Activated CD8-positive, alpha-beta T cell treated with anti-CD3 and anti-CD28 coated beads for 36 hours (primary cell): ENCODE results near the gene VPS35. TPM values are rescaled to one million over a fixed set of nuclear protein-coding genes. Genes with fewer than 3 reads are reported as not detected.

Experiments used
- ATAC-seq: fragments of 200-7000 bp; cut with Tn5 transposase; one replicate; pipeline ENCODE4 v1.10.0; 2021; ENCODE audit warnings: mild to moderate bottlenecking, moderate library complexity
- CTCF ChIA-PET: fragments of 350-600 bp; sonication (Branson Sonifier 250); formaldehyde crosslinking; loops from one replicate; lab custom pipeline; 2021; ENCODE audit warnings: antibody characterized with exemption; lab: Charles Lee
- POLR2A ChIA-PET: fragments of 350-600 bp; sonication (Branson Sonifier 250); formaldehyde crosslinking; loops from one replicate; lab custom pipeline; 2021; ENCODE audit warnings: antibody characterized with exemption; lab: Charles Lee
- DNase-seq: peaks from one replicate; pipeline ENCODE4 v3.0.0-alpha.2; 2020
- H3K27ac Mint-ChIP-seq: one replicate; pipeline ENCODE4 v1.8.0; 2021; ENCODE audit warnings: mild to moderate bottlenecking, mixed read lengths
- H3K27me3 Mint-ChIP-seq: one replicate; pipeline ENCODE4 v1.8.0; 2021; ENCODE audit warnings: mixed read lengths
- H3K36me3 Mint-ChIP-seq: one replicate; pipeline ENCODE4 v1.8.0; 2021; ENCODE audit warnings: low read depth, mixed read lengths
- H3K4me1 Mint-ChIP-seq: one replicate; pipeline ENCODE4 v1.8.0; 2021; ENCODE audit warnings: low read depth, mixed read lengths
- H3K4me3 Mint-ChIP-seq: one replicate; pipeline ENCODE4 v1.8.0; 2021; ENCODE audit warnings: mild to moderate bottlenecking, moderate library complexity, mixed read lengths
- H3K9me3 Mint-ChIP-seq: one replicate; pipeline ENCODE4 v1.8.0; 2021; ENCODE audit warnings: mixed read lengths
- CTCF ChIP-seq: fragments of 200-600 bp; IDR thresholded peaks from one replicate; pipeline ENCODE4 v1.8.0; 2022; ENCODE audit warnings: antibody characterized with exemption, mild to moderate bottlenecking
- intact Hi-C: fragments of 100-400 bp; cut with micrococcal nuclease; formaldehyde crosslinking; loops from one replicate; pipeline ENCODE4 v1.10.0; 2022
- total RNA-seq, 2 experiments: library from RNA; stranded (reverse); gene quantifications; one replicate each; pipeline ENCODE4 v1.2.3, GENCODE V29; 2021

VPS35 gene
- total RNA-seq, 2 experiments from 2014 or later, result 83.4 to 94.9 TPM

DNA sequence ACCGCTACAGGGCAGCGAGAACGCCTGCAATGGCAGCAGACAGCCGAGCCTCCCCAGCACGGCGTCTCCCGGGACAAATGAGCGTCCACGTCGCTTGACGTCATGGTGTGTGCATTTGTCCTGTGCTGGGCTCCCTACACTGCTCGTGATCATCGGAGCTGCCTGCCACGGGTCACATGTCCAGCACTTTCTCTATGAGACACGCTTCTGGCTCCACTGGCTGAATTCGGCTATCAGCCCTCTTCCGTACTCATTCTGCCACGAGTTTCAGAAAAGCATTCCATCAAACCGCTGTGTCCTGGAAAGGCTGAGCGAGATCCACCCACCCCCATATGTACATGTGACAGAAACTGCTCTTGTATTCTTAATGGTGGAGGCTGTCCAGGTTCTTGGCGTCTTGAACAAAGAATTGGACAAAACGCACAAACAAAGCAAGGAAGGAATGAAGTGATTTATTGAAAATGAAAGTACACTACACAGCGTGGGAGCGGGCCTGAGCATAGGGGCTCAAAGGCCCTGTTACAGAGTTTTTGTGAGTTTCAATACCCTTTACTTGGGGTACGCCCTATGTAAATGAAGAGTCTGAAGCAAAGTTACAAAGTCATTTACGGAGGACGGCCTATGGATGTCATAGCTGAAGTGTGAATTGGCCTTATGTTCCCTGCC, 39.3 kb downstream of the VPS35 start:
- POLR2A ChIA-PET, result no interaction called here
- H3K4me1 Mint-ChIP-seq, result no peaks in the 10 kb centered on the region
- ATAC-seq, result no peak
- H3K36me3 Mint-ChIP-seq, result no peaks in the 10 kb centered on the region
- intact Hi-C loops, result no loop called here
- CTCF ChIA-PET, result no interaction called here
- H3K27ac Mint-ChIP-seq, result no peak overlapping the region
- H3K9me3 Mint-ChIP-seq, result no peaks in the 10 kb centered on the region
- no peak for DNase-seq
- no peak for TF ChIP-seq CTCF
- no peaks in the 10 kb centered on the region for H3K27me3 Mint-ChIP-seq
- H3K4me3 Mint-ChIP-seq, result no peak overlapping the region

DNA sequence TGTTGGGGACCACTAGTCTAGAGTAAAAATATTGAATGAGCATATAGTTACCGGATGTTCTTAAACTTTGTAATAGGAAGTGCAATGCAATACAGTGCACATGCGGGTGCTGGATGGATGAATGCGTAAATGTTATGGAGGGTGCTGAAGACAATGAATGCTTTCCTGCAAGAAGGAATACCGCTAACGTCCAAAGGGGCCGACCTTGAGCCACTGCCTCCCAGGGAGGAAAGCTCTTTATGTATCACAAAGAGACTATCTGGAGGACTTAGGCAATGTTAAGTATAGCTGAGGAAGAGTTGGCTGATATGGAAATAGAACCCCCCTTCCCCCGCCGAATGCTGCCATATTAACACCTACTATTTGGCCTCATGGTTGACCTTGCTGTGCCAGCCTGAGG, 40.3 kb downstream of the VPS35 start:
- DNase-seq (no peak), ATAC-seq (no peak)
- ChIA-PET POLR2A (no interaction called here), CTCF (no interaction called here)
- peaks cover 2% of the 10 kb centered on the region for H3K9me3 Mint-ChIP-seq
- peaks cover 6% of the 10 kb centered on the region for H3K36me3 Mint-ChIP-seq
- no peaks in the 10 kb centered on the region for H3K27me3 Mint-ChIP-seq
- no peak overlapping the region for H3K27ac Mint-ChIP-seq
- H3K4me3 Mint-ChIP-seq, result no peak overlapping the region
- no peaks in the 10 kb centered on the region for H3K4me1 Mint-ChIP-seq
- no peak for TF ChIP-seq CTCF
- intact Hi-C loops, result no loop called here

DNA sequence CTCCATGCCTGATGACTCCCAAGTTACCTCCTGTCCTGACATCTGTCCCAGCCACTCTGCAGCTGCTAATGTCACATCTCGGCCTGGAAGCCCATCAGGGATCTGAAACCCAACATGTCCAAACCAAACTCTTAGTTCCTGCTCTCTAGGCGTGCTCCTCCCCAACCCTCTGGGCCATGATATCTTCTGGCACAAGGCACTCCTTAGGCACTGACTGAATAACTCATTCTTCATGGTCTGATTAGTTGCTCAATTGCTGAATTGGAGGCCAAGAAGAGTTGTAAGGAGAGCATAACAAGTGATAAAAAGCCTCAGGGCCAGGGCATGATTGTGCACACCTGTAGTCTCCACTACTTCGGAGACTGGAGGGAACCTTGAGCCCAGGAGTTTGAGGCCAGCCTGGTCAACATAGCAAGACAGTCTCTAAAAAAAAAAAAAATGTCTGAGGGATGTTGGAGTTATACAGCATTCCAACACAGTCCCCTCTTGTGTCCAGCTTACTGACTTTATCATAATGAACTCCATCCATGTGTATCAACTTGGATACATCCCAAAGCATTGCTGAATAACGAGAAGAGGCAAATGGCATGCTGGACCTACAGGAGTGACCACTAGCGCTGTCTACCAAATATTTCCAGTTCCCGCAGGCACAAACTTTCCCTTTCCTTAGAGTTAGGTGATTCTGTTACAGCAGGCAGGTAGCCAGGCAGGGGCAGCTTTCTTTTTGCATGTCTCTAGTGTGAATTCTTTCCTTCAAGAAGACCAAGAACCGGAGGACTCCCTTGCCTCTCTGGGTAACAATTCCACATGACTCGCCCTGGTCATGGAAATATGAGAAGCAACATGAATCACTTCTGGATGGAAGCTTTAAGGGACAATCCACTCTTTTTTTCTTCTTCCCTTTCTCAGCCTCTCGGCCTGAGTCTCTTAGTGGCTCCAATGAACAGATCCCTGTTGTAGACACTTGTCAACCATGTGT, 49.7 kb downstream of the VPS35 start:
- no peak for DNase-seq
- Mint-ChIP-seq H3K9me3 (peaks cover 6% of the 10 kb centered on the region), H3K36me3 (peaks cover 7% of the 10 kb centered on the region), H3K4me3 (no peak overlapping the region), H3K27me3 (no peaks in the 10 kb centered on the region), H3K27ac (no peak overlapping the region), H3K4me1 (no peaks in the 10 kb centered on the region)
- TF ChIP-seq CTCF, result no peak
- ChIA-PET CTCF (interaction anchor here (1.1 kb wide), 1 partner anchor 35 kb away, joined by 5 read pairs; no protein-coding TSS in a partner anchor), POLR2A (no interaction called here)
- intact Hi-C loops, result no loop called here
- ATAC-seq, result no peak

GRCh38 chr16:46632778-46633733, 55.9 kb downstream of the VPS35 start:
- ATAC-seq, result no peak
- POLR2A ChIA-PET, result interaction anchor here (0.6 kb wide), 1 partner anchor 12 kb away, joined by 3 read pairs; no protein-coding TSS in a partner anchor
- H3K4me1 Mint-ChIP-seq, result no peaks in the 10 kb centered on the region
- peaks cover under 1% of the 10 kb centered on the region for H3K27me3 Mint-ChIP-seq
- no peaks in the 10 kb centered on the region for H3K36me3 Mint-ChIP-seq
- intact Hi-C loops, result no loop called here
- H3K4me3 Mint-ChIP-seq, result no peak overlapping the region
- CTCF ChIA-PET, result no interaction called here
- H3K27ac Mint-ChIP-seq, result no peak overlapping the region
- DNase-seq, result no peak
- no peak for TF ChIP-seq CTCF
- H3K9me3 Mint-ChIP-seq, result no peaks in the 10 kb centered on the region
